Natural killer cell (primary cell): ENCODE results near the gene PAK6. TPM values are rescaled to one million over a fixed set of nuclear protein-coding genes. Genes with fewer than 3 reads are reported as not detected.

Experiments used
- ATAC-seq, 3 donors: fragments of 150-1000 bp in 2 of 3; fragments of 200-7000 bp in 1 of 3; cut with Tn5 transposase; 1 replicate in 1 of 3; 2 replicates in 2 of 3; pipeline ENCODE4 v1.10.0; 2021; ENCODE audit warnings: mild to moderate bottlenecking in 2 of 3, moderate library complexity in 2 of 3
- DNase-seq, 2 donors: peaks; one replicate each; pipeline versions ENCODE4 v3.0.0 to v3.0.0-alpha.2; 2013 to 2021; ENCODE audit warnings: mixed read lengths in 1 of 2
- H3K27ac ChIP-seq: one replicate; pipeline ENCODE4 v1.5.1; 2013; ENCODE audit warnings: mild to moderate bottlenecking, low read length
- H3K27me3 ChIP-seq: one replicate; pipeline ENCODE4 v1.6.1; 2013; ENCODE audit warnings: low read length; ENCODE audit not compliant: control insufficient read depth, insufficient read depth
- H3K36me3 ChIP-seq: one replicate; pipeline ENCODE4 v1.6.1; 2013; ENCODE audit warnings: low read length; ENCODE audit not compliant: control insufficient read depth, insufficient read depth
- H3K4me1 ChIP-seq: one replicate; pipeline ENCODE4 v1.6.1; 2013; ENCODE audit warnings: low read length; ENCODE audit not compliant: control insufficient read depth, insufficient read depth
- H3K4me3 ChIP-seq: one replicate; pipeline ENCODE4 v1.5.1; 2013; ENCODE audit warnings: low read length
- H3K9me3 ChIP-seq: one replicate; pipeline ENCODE4 v1.6.1; 2013; ENCODE audit warnings: low read length; ENCODE audit not compliant: control insufficient read depth, insufficient read depth
- H3K27ac Mint-ChIP-seq, 2 donors: one replicate each; pipeline ENCODE4 v1.8.0; 2022; ENCODE audit warnings: mild to moderate bottlenecking in 2 of 2, mixed read lengths in 2 of 2, moderate library complexity in 1 of 2
- H3K27me3 Mint-ChIP-seq, 2 donors: one replicate each; pipeline ENCODE4 v1.8.0; 2022; ENCODE audit warnings: low read depth in 2 of 2, mixed read lengths in 2 of 2
- H3K36me3 Mint-ChIP-seq: one replicate; pipeline ENCODE4 v1.8.0; 2022; ENCODE audit warnings: mixed read lengths
- H3K4me1 Mint-ChIP-seq, 2 donors: one replicate each; pipeline ENCODE4 v1.8.0; 2022; ENCODE audit warnings: mixed read lengths in 2 of 2
- H3K4me3 Mint-ChIP-seq: one replicate; pipeline ENCODE4 v1.8.0; 2022; ENCODE audit warnings: mild to moderate bottlenecking, moderate library complexity, mixed read lengths
- H3K9me3 Mint-ChIP-seq, 2 donors: one replicate each; pipeline ENCODE4 v1.8.0; 2022; ENCODE audit warnings: mixed read lengths in 2 of 2
- WGBS: methylation state at CpG from one replicate; pipeline ENCODE4 v1.1.7; 2013; ENCODE audit warnings: missing lambda C conversion rate; ENCODE audit not compliant: insufficient coverage; 5-methylcytosine and 5-hydroxymethylcytosine counted together
- intact Hi-C: fragments of 100-400 bp; cut with micrococcal nuclease; formaldehyde crosslinking; loops from one replicate; pipeline ENCODE4 v1.14.2; 2022
- total RNA-seq, 4 donors: library from RNA; stranded (reverse); fragments of 120-200 nt in 1 of 4; gene quantifications; one replicate each; pipeline versions ENCODE4 v1.2.3 to v1.2.4, GENCODE V29; 2013 to 2022
- TF ChIP-seq, protein P1 (sequence below): fragments of 200-600 bp; IDR thresholded peaks from one replicate; pipeline ENCODE4 v1.8.0; 2022; ENCODE audit warnings: antibody characterized with exemption

Gene PAK6
- total RNA-seq, 3 donors from 2014 or later (not counting 1 experiment from before 2014, with no cell fraction given): 7.6 to 10.9 (median 7.9) TPM

DNA sequence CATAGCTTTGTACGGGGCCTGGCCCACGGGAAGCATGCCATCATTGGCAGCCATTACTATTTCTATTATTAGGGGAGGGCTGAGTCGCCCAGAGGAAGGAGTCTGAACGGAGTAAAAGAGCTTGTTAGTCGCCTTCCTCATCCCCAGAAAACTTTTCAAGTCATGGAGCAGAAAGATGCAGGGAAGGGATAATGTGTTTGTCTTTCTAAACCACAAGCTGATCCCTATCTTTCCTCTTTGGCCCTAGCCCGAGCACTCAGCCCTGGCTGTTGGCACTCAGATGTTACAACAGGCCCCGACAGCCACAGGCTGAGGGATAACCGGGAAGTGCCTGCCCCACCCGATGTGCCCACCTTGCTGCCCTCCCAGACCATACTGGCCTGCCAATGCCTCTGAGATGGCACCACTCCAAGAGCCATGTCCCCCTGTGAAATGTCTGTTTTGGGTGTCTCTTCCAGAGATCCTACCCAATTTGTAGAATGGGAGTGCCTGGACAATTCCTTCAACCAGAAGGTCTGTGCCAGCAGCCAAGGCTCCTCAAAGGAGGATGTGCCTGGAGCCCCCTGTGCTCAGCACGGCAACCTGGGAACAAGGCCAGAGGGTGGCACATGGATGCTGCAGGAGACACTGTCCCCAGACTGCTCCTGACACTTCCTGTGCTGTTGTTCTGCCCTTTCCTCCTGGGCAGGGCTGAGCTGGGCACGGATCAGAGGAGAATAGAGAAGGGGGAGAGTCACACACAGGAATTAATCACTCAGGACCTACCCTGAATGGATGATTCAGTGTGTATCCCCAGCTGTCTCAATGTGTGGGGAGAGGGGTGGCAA, 10.8 kb downstream of the PAK6 start:
- H3K4me3 Mint-ChIP-seq: no peak overlapping the region

DNA sequence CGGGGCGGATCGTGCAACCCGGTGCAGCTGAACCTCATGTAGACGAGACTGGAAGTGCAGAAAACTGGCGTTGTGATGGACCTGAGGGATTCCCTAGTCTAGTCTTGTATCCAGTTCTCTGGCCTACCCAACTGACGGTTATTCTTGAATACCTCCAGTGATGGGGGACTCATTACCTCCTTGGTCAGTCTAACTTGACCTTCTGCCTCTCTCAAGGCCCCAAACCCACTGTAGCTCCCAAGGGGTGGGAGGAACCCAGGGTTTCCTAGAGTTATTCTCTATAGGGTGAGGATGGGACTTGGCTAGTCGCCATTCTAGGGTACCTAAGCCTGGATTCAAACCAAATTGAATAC, 11.4 kb downstream of the PAK6 start:
- 97% methylated on average over 8 of the region's 8 CpGs for WGBS

More for the DNA sequence above, 10.8 kb downstream of the PAK6 start:
- Mint-ChIP-seq H3K4me1 (peaks cover 6 to 17% of the 10 kb centered on the region in 2 donors), H3K9me3 (no peaks in the 10 kb centered on the region), H3K36me3 (no peaks in the 10 kb centered on the region), H3K27ac (no peak overlapping the region), H3K27me3 (peaks cover 10 to 23% of the 10 kb centered on the region in 2 donors)
- ATAC-seq (no peak), DNase-seq (no peak)
- WGBS: 41% methylated on average over 10 of the region's 11 CpGs
- H3K4me1 ChIP-seq: peaks cover 19% of the 10 kb centered on the region
- H3K27me3 ChIP-seq: peaks cover 9% of the 10 kb centered on the region
- intact Hi-C loops: no loop called here
- TF ChIP-seq, protein P1, sequence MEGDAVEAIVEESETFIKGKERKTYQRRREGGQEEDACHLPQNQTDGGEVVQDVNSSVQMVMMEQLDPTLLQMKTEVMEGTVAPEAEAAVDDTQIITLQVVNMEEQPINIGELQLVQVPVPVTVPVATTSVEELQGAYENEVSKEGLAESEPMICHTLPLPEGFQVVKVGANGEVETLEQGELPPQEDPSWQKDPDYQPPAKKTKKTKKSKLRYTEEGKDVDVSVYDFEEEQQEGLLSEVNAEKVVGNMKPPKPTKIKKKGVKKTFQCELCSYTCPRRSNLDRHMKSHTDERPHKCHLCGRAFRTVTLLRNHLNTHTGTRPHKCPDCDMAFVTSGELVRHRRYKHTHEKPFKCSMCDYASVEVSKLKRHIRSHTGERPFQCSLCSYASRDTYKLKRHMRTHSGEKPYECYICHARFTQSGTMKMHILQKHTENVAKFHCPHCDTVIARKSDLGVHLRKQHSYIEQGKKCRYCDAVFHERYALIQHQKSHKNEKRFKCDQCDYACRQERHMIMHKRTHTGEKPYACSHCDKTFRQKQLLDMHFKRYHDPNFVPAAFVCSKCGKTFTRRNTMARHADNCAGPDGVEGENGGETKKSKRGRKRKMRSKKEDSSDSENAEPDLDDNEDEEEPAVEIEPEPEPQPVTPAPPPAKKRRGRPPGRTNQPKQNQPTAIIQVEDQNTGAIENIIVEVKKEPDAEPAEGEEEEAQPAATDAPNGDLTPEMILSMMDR: no peak
- H3K4me3 ChIP-seq: no peak overlapping the region
- H3K9me3 ChIP-seq: no peaks in the 10 kb centered on the region
- no peak overlapping the region for H3K27ac ChIP-seq
- H3K36me3 ChIP-seq: no peaks in the 10 kb centered on the region

DNA sequence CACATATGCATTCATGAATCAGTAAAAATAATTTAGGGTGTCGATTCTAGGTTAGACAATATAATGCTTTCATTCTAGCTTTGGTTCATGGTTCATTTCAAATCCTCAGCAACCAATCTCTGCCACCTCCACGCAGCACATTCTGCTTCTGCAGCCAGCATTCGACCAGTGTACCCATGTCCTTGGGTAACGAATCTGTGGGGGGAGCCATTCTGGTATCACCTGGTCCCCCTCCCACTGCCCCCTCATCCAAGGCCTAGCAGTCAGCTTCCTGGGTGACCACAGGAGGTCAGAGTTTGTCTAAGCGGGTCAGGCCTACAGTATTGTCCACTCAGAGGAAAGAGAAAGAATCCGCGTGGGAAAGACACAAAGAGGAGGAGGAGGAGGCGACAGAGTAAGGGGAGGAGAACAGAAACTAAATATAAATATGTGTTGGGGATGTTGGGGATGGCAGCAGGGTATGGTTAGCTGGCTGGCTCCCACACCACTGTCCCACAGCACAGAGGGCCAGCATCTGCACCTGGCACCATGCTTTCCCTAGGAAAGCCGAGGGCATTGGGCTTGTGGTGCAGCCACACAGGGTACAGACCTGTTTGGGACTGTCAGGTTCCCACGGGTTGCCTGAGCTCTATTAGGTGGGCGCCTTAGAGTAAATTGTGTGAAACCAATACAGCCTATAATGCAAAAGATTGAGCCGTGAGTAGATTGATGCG, 12.1 kb downstream of the PAK6 start:
- H3K9me3 ChIP-seq: no peaks in the 10 kb centered on the region
- peak overlapping the region; percentile 68 for H3K4me3 Mint-ChIP-seq
- peaks cover 25% of the 10 kb centered on the region for H3K4me1 ChIP-seq
- H3K27ac Mint-ChIP-seq: no peak overlapping the region
- ATAC-seq (no peak), DNase-seq (no peak)
- no peak overlapping the region for H3K27ac ChIP-seq
- H3K4me1 Mint-ChIP-seq: peaks cover 6 to 17% of the 10 kb centered on the region in 2 donors
- no peaks in the 10 kb centered on the region for H3K36me3 ChIP-seq
- 93% methylated on average over 13 of the region's 13 CpGs for WGBS
- no peak overlapping the region for H3K4me3 ChIP-seq
- intact Hi-C loops: no loop called here
- H3K27me3 ChIP-seq: peaks cover 9% of the 10 kb centered on the region
- peaks cover 10 to 23% of the 10 kb centered on the region in 2 donors for H3K27me3 Mint-ChIP-seq
- TF ChIP-seq, protein P1: no peak
- H3K9me3 Mint-ChIP-seq: no peaks in the 10 kb centered on the region
- no peaks in the 10 kb centered on the region for H3K36me3 Mint-ChIP-seq

More for the DNA sequence above, 11.4 kb downstream of the PAK6 start:
- Histone ChIP-seq H3K4me1 (peaks cover 19% of the 10 kb centered on the region), H3K9me3 (no peaks in the 10 kb centered on the region), H3K4me3 (no peak overlapping the region), H3K27ac (no peak overlapping the region), H3K36me3 (no peaks in the 10 kb centered on the region), H3K27me3 (peaks cover 9% of the 10 kb centered on the region)
- TF ChIP-seq, protein P1: no peak
- no peak for ATAC-seq
- no peak for DNase-seq
- Mint-ChIP-seq H3K27me3 (peaks cover 10 to 23% of the 10 kb centered on the region in 2 donors), H3K4me1 (peaks cover 6 to 17% of the 10 kb centered on the region in 2 donors), H3K4me3 (no peak overlapping the region), H3K36me3 (no peaks in the 10 kb centered on the region), H3K27ac (no peak overlapping the region), H3K9me3 (no peaks in the 10 kb centered on the region)
- intact Hi-C loops: no loop called here
